GM12891 (cell line): ENCODE measurements around the gene PTPRT.
"Not testable (repeated sequence)": the region's sequence is repeated elsewhere in the genome, so short reads cannot be mapped to it uniquely, and the experiment has no call there.

Experiments used
- DNase-seq: peaks from one replicate; pipeline ENCODE4 v3.0.0; 2011; ENCODE audit warnings: low spot score; ENCODE audit not compliant: insufficient read length
- FAIRE-seq: peaks from 2 replicates; lab custom pipeline; 2011; peaks lifted over from hg19 to GRCh38; lab: Jason Lieb, UNC
- PAX5 ChIP-seq: IDR thresholded peaks from 2 replicates; pipeline ENCODE4 v1.6.1; 2011; ENCODE audit warnings: low read length, moderate library complexity, mild to moderate bottlenecking; ENCODE audit not compliant: insufficient read depth, severe bottlenecking
- POLR2A ChIP-seq: IDR thresholded peaks from 2 replicates; pipeline ENCODE4 v1.6.1; 2011; ENCODE audit warnings: low read depth, low read length, control low read depth
- POLR2AphosphoS5 ChIP-seq: IDR thresholded peaks from 2 replicates; pipeline ENCODE4 v1.6.1; 2011; ENCODE audit warnings: low read depth, low read length, control low read depth
- POU2F2 ChIP-seq: IDR thresholded peaks from 2 replicates; pipeline ENCODE4 v1.6.1; 2011; ENCODE audit warnings: low read depth, mild to moderate bottlenecking, control low read depth, low read length, moderate library complexity
- SPI1 ChIP-seq: IDR thresholded peaks from 2 replicates; pipeline ENCODE4 v1.6.1; 2011; ENCODE audit warnings: low read depth, low read length, control low read depth
- TAF1 ChIP-seq: IDR thresholded peaks from 2 replicates; pipeline ENCODE4 v1.6.1; 2011; ENCODE audit warnings: low read depth, low read length, control low read depth

PTPRT gene

GRCh38 chr20:42924215-42924614, 265.5 kb downstream of the PTPRT start:
- no peak for TF ChIP-seq PAX5
- FAIRE-seq (no peak), DNase-seq (no peak)

GRCh38 chr20:42923348-42923918, 266.3 kb downstream of the PTPRT start:
- FAIRE-seq (no peak), DNase-seq (no peak)
- TF ChIP-seq TAF1, result no peak
- no peak for TF ChIP-seq POLR2A
- TF ChIP-seq SPI1, result no peak
- no peak for TF ChIP-seq POLR2AphosphoS5
- TF ChIP-seq POU2F2, result no peak
- TF ChIP-seq PAX5, result no peak

- DNase-seq (no peak), FAIRE-seq (no peak)
- no peak for TF ChIP-seq POLR2A
- no peak for TF ChIP-seq POU2F2
- TF ChIP-seq SPI1, result no peak
- TF ChIP-seq POLR2AphosphoS5, result no peak
- no peak for TF ChIP-seq PAX5
- no peak for TF ChIP-seq TAF1
Observed at GRCh38 chr20:42920776-42921175, 268.9 kb downstream of the PTPRT start.

- TF ChIP-seq POLR2AphosphoS5, result no peak
- no peak for TF ChIP-seq PAX5
- no peak for DNase-seq
- no peak for FAIRE-seq
Observed at GRCh38 chr20:42919316-42919715, 270.4 kb downstream of the PTPRT start.

DNA sequence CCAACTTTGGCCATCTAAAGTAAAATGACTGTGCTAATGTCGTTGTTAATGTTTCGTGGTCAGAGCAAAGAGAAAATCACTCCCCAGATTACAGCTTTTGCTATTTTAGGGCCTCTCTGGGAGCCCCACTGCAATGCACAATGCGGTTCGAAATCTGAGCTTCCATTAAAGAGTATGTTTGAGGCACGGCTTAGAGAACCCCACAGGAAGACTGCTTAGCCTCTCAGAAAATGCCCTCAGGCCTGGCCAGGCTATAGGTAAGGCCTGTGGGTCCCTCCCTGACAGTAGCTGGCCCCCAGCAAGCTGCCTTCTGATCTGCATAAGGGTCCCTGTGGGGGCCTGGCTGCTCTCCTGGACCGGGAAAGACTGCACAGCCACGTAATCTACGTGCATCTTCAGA, 274.6 kb downstream of the PTPRT start:
- FAIRE-seq (no peak), DNase-seq (no peak)
- TF ChIP-seq POLR2AphosphoS5, result no peak
- TF ChIP-seq POLR2A, result no peak
- no peak for TF ChIP-seq POU2F2
- no peak for TF ChIP-seq SPI1
- no peak for TF ChIP-seq TAF1
- TF ChIP-seq PAX5, result no peak

GRCh38 chr20:42914302-42914701, 275.4 kb downstream of the PTPRT start:
- DNase-seq (no peak), FAIRE-seq (no peak)
- TF ChIP-seq SPI1 (no peak), POLR2A (no peak), TAF1 (no peak), POLR2AphosphoS5 (no peak), PAX5 (no peak), POU2F2 (no peak)

DNA sequence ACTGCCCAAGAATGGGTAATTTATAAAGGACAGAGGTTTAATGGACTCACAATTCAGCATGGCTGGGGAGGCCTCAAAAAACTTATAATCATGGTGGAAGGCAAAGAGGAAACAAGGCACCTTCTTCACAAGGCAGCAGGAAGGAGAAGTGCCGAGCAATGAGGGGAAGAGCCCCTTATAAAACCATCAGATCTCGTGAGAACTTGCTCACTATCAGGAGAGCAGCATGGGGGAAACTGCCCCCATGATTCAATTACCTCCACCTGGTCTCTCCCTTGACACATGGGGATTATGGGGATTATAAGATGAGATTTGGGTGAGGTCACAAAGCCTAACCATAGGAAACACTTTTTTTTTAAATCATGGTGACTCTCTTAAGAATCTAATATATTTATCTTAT, 278.9 kb downstream of the PTPRT start:
- FAIRE-seq, DNase-seq: not testable (repeated sequence)

GRCh38 chr20:42907730-42908129, 282.0 kb downstream of the PTPRT start:
- TF ChIP-seq POU2F2, result no peak
- no peak for TF ChIP-seq POLR2A
- no peak for TF ChIP-seq POLR2AphosphoS5
- TF ChIP-seq SPI1, result no peak
- no peak for TF ChIP-seq PAX5
- no peak for TF ChIP-seq TAF1
- FAIRE-seq, result no peak
- no peak for DNase-seq

DNA sequence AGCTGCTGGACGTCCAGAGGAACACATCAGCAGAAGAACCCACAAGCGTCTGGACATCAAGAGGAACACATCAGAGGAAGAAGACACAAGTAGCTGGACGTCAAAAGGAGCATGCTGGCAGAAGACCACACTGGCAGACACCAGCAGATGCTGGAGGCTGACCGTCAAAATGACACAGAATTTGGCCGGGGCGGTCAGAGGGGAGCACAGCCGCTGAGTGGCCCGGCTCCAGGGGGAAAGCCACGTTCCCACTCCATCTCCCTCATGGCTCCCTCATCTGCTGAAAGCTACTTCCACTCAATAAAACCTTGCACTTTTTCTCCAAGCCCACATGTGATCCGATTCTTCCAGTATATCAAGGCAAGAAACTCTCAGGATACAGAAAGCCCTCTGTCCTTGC, 283.6 kb downstream of the PTPRT start:
- DNase-seq (no peak), FAIRE-seq (no peak)
- TF ChIP-seq PAX5 (no peak), POU2F2 (no peak), SPI1 (no peak), POLR2AphosphoS5 (no peak), POLR2A (no peak), TAF1 (no peak)

GRCh38 chr20:42902509-42902908, 287.2 kb downstream of the PTPRT start:
- DNase-seq (no peak), FAIRE-seq (no peak)
- TF ChIP-seq TAF1 (no peak), POU2F2 (no peak), POLR2AphosphoS5 (no peak), PAX5 (no peak), POLR2A (no peak), SPI1 (no peak)

DNA sequence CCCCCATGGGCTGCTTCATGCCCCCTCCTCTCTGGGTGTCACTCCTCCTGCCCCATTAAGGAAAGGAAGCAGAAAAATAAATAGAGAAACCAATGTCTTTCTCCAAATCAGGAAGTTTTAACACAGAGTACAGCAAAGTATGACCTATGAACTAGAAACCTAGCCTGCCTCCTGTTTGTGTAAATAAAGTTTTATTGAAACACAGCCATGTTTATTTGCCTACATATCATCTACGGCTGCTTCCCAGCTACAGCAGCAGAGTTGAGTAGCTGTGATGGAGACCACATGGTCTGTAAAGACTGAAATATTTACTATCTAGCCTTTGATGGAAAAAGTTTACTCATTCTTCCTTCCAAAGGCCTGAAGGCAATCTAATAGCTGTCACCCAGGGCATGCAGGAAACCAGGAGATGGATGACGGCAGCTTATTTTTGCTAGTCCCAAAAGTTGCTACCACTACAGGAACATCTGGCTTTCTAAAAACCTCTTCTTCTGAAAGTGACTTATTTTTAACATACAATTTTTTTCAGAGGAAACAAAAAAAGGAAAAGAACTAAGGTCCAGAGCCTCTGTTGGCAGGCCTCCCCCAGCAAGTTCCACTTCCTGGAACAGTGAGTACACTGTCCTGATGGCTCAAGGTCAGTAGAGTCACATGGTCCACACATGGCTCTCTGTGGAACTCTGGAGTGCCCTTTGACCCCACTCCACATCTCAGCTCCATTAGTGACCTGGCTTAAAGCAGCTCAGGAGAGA, 287.8 kb downstream of the PTPRT start:
- TF ChIP-seq SPI1 (no peak), POLR2AphosphoS5 (no peak), POU2F2 (no peak), PAX5 (no peak), TAF1 (no peak), POLR2A (no peak)
- DNase-seq (no peak), FAIRE-seq (no peak)

DNA sequence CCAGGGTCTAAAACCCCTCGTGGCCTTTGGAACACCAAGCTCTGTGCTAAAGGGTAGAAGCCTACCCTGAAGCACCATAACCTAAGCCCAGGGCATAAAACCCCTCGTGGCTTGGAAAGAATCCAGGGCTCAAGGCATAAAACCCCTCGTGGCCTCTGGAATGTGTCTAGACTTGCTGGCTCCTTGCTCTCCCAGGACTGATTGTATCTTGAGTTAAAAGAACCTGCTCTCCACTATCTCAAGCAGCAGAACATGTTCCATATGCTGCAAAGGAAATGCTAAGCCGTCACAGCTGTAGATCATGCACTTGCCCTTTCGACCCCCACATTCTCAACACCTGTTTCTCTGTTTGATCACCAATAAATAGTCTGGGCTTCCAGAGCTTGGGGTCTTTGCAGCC, 288.9 kb downstream of the PTPRT start:
- not testable (repeated sequence) for FAIRE-seq, DNase-seq
